IMR-90 (cell line): ENCODE measurements around the gene LEUTX. TPM values are rescaled to one million over a fixed set of nuclear protein-coding genes. Genes with fewer than 3 reads are reported as not detected.

Source experiments
- ATAC-seq: fragments of 200-7000 bp; cut with Tn5 transposase; 2 replicates; pipeline ENCODE4 v1.9.1; 2020; ENCODE audit warnings: low read depth, mild to moderate bottlenecking, moderate library complexity
- BruUV-seq: library from RNA; stranded (reverse); fragments of 400-500 nt; replicated peaks from 2 replicates; lab custom pipeline; 2021; lab: Mats Ljungman, UMichigan
- CTCF ChIA-PET: fragments of 300-600 bp; formaldehyde crosslinking; extraction: SDS; loops from one replicate; lab custom pipeline; 2021; ENCODE audit warnings: antibody characterized with exemption; lab: Yijun Ruan, JAX
- POLR2A ChIA-PET: fragments of 300-600 bp; sonication (Branson Sonifier 250); formaldehyde crosslinking; loops from one replicate; lab custom pipeline; 2022; ENCODE audit warnings: antibody characterized with exemption; ENCODE audit not compliant: unreplicated experiment; lab: Charles Lee
- DNase-seq: peaks from one replicate; pipeline ENCODE4 v3.0.0; 2013
- H2AFZ ChIP-seq: replicated peaks from 2 replicates; pipeline ENCODE3; 2013; ENCODE audit warnings: low read length, mild to moderate bottlenecking; ENCODE audit not compliant: poor library complexity
- H2AK5ac ChIP-seq: 2 replicates; pipeline ENCODE4 v1.6.1; 2013; ENCODE audit warnings: low read depth, low read length, inconsistent platforms
- H2AK9ac ChIP-seq: replicated peaks from 2 replicates; pipeline ENCODE3; 2013; ENCODE audit warnings: mild to moderate bottlenecking, low read depth, low read length, moderate library complexity; ENCODE audit not compliant: poor library complexity
- H2BK120ac ChIP-seq: 2 replicates; pipeline ENCODE4 v1.6.1; 2013; ENCODE audit warnings: low read depth, low read length, inconsistent platforms
- H2BK15ac ChIP-seq: 3 replicates; pipeline ENCODE4 v1.6.1; 2013; ENCODE audit warnings: low read depth, low read length, inconsistent platforms
- H2BK20ac ChIP-seq: 2 replicates; pipeline ENCODE4 v1.6.1; 2013; ENCODE audit warnings: low read depth, mild to moderate bottlenecking, inconsistent platforms, low read length, moderate library complexity
- H2BK5ac ChIP-seq: 2 replicates; pipeline ENCODE4 v1.6.1; 2013; ENCODE audit warnings: mild to moderate bottlenecking, low read depth, low read length, inconsistent platforms; ENCODE audit not compliant: poor library complexity, severe bottlenecking
- H3K14ac ChIP-seq: replicated peaks from 2 replicates; pipeline ENCODE4 v1.6.1; 2013; ENCODE audit warnings: low read depth, low read length, inconsistent platforms
- H3K18ac ChIP-seq: 2 replicates; pipeline ENCODE4 v1.6.1; 2013; ENCODE audit warnings: low read depth, low read length, control low read depth
- H3K23ac ChIP-seq: 2 replicates; pipeline ENCODE4 v1.6.1; 2013; ENCODE audit warnings: low read depth, low read length, inconsistent platforms
- H3K27ac ChIP-seq: 2 replicates; pipeline ENCODE4 v1.5.1; 2013; ENCODE audit warnings: mild to moderate bottlenecking, control low read depth, low read length; ENCODE audit not compliant: insufficient read depth
- H3K27me3 ChIP-seq: 2 replicates; pipeline ENCODE4 v1.6.1; 2013; ENCODE audit warnings: low read length; ENCODE audit not compliant: control insufficient read depth, insufficient read depth
- H3K36me3 ChIP-seq: 2 replicates; pipeline ENCODE4 v1.6.1; 2013; ENCODE audit warnings: low read length, mixed read lengths; ENCODE audit not compliant: control insufficient read depth, insufficient read depth
- H3K4ac ChIP-seq: 2 replicates; pipeline ENCODE4 v1.6.1; 2013; ENCODE audit warnings: low read depth, low read length, inconsistent platforms
- H3K4me1 ChIP-seq: 2 replicates; pipeline ENCODE4 v1.6.1; 2013; ENCODE audit warnings: low read length, mixed read lengths; ENCODE audit not compliant: control insufficient read depth, insufficient read depth
- H3K4me2 ChIP-seq: 2 replicates; pipeline ENCODE4 v1.6.1; 2013; ENCODE audit warnings: low read depth, mild to moderate bottlenecking, control low read depth, low read length, moderate library complexity
- H3K4me3 ChIP-seq: 2 replicates; pipeline ENCODE4 v1.5.1; 2013; ENCODE audit warnings: low read depth, mild to moderate bottlenecking, control low read depth, low read length, moderate library complexity; ENCODE audit not compliant: insufficient read depth
- H3K56ac ChIP-seq: 2 replicates; pipeline ENCODE4 v1.6.1; 2013; ENCODE audit warnings: low read length, inconsistent platforms; ENCODE audit not compliant: insufficient read depth; ENCODE audit errors: extremely low read depth
- H3K79me1 ChIP-seq, 2 experiments: 2 replicates each; pipeline ENCODE4 v1.6.1; 2013; ENCODE audit warnings: low read length in 2 of 2, inconsistent platforms in 1 of 2, low read depth in 1 of 2
- H3K9ac ChIP-seq: 2 replicates; pipeline ENCODE4 v1.6.1; 2013; ENCODE audit warnings: low read depth, low read length, control low read depth
- H3K9me1 ChIP-seq: 2 replicates; pipeline ENCODE4 v1.6.1; 2013; ENCODE audit warnings: low read length, inconsistent platforms; ENCODE audit not compliant: insufficient read depth
- H3K9me3 ChIP-seq: 2 replicates; pipeline ENCODE4 v1.6.1; 2013; ENCODE audit warnings: low read length; ENCODE audit not compliant: control insufficient read depth, insufficient read depth
- H4K20me1 ChIP-seq: 2 replicates; pipeline ENCODE4 v1.6.1; 2013; ENCODE audit warnings: low read length, inconsistent platforms; ENCODE audit not compliant: insufficient read depth
- H4K5ac ChIP-seq: 2 replicates; pipeline ENCODE4 v1.6.1; 2013; ENCODE audit warnings: mild to moderate bottlenecking, low read depth, low read length, control low read depth
- H4K8ac ChIP-seq, 2 experiments: 2 replicates each; pipeline ENCODE4 v1.6.1; 2013; ENCODE audit warnings: low read depth in 2 of 2, low read length in 2 of 2, control low read depth in 1 of 2, inconsistent platforms in 1 of 2
- H4K91ac ChIP-seq: 2 replicates; pipeline ENCODE4 v1.6.1; 2013; ENCODE audit warnings: low read depth, low read length, inconsistent platforms; ENCODE audit not compliant: insufficient read depth
- CEBPB ChIP-seq: IDR thresholded peaks from 2 replicates; pipeline ENCODE4 v1.6.1; 2012; ENCODE audit warnings: low read depth, low read length, improper control_type of control experiment
- CHD1 ChIP-seq: IDR thresholded peaks from 2 replicates; pipeline ENCODE4 v1.6.1; 2012; ENCODE audit warnings: low read depth, low read length, improper control_type of control experiment
- CTCF ChIP-seq: conservative IDR thresholded peaks from 2 replicates; pipeline ENCODE4 v1.5.1; 2012; ENCODE audit warnings: mild to moderate bottlenecking, low read depth, low read length, improper control_type of control experiment
- ELK1 ChIP-seq: fragments of 150-350 bp; IDR thresholded peaks from 2 replicates; pipeline ENCODE4 v1.6.1; 2016; ENCODE audit warnings: low read depth, mild to moderate bottlenecking, low read length, moderate library complexity, borderline replicate concordance
- FOS ChIP-seq: fragments of 150-350 bp; IDR thresholded peaks from 2 replicates; pipeline ENCODE4 v1.6.1; 2016; ENCODE audit warnings: low read depth, low read length
- MAFK ChIP-seq: IDR thresholded peaks from 2 replicates; pipeline ENCODE4 v1.6.1; 2012; ENCODE audit warnings: low read depth, low read length, improper control_type of control experiment
- MXI1 ChIP-seq: IDR thresholded peaks from 2 replicates; pipeline ENCODE4 v1.6.1; 2012; ENCODE audit warnings: low read depth, mild to moderate bottlenecking, low read length, moderate library complexity, borderline replicate concordance
- NFE2L2 ChIP-seq: fragments of 150-350 bp; IDR thresholded peaks from 2 replicates; pipeline ENCODE4 v1.6.1; 2016; ENCODE audit warnings: low read depth, mild to moderate bottlenecking, low read length
- POLR2A ChIP-seq: IDR thresholded peaks from 2 replicates; pipeline ENCODE4 v1.6.1; 2012; ENCODE audit warnings: mild to moderate bottlenecking, low read depth, low read length
- RAD21 ChIP-seq: IDR thresholded peaks from 2 replicates; pipeline ENCODE4 v1.6.1; 2012; ENCODE audit warnings: low read length, improper control_type of control experiment
- RCOR1 ChIP-seq: IDR thresholded peaks from 2 replicates; pipeline ENCODE4 v1.6.1; 2012; ENCODE audit warnings: mild to moderate bottlenecking, low read length, improper control_type of control experiment; ENCODE audit not compliant: insufficient replicate concordance
- SMC3 ChIP-seq: fragments of 150-350 bp; IDR thresholded peaks from 2 replicates; pipeline ENCODE4 v1.6.1; 2016; ENCODE audit warnings: low read depth, mild to moderate bottlenecking, antibody characterized with exemption, low read length, moderate library complexity
- WGBS, 2 experiments: methylation state at CpG; one replicate each; pipeline versions ENCODE4 v1.1.5 to v1.1.7; 2013; ENCODE audit warnings: missing lambda C conversion rate in 2 of 2; ENCODE audit not compliant: insufficient read length in 1 of 2; ENCODE audit errors: extremely low coverage in 2 of 2; 5-methylcytosine and 5-hydroxymethylcytosine counted together
- dilution Hi-C: fragments of 300-500 bp; cut with HindIII; formaldehyde crosslinking; loops from one replicate; pipeline ENCODE4 v1.14.3; 2018; ENCODE audit warnings: low sequenced_read_pairs; ENCODE audit not compliant: unreplicated experiment
- in situ Hi-C: fragments of 300-500 bp; cut with MboI; formaldehyde crosslinking; loops from 3 replicates; pipeline ENCODE4 v1.14.3; 2019; ENCODE audit warnings: low sequenced_read_pairs, inconsistent platforms, mixed read lengths
- intact Hi-C: fragments of 100-400 bp; cut with micrococcal nuclease; formaldehyde crosslinking; loops from 2 replicates; pipeline ENCODE4 v1.10.0; 2022
- polyA plus RNA-seq, 3 experiments: library from polyadenylated mRNA; depleted of rRNA; stranded (reverse); fragments of >200 nt; gene quantifications; 2 replicates each; pipeline ENCODE4 v1.2.3, GENCODE V29; 2012; ENCODE audit warnings: low replicate concordance in 1 of 3
- total RNA-seq: library from RNA; depleted of rRNA; stranded (reverse); fragments of >200 nt; gene quantifications from 2 replicates; pipeline ENCODE4 v1.2.3, GENCODE V29; 2012

LEUTX gene
- total and polyA plus RNA-seq, 2 of the 4 experiments (the other 2 are of a cell fraction) = not detected

GRCh38 chr19:39817888-39818561 lies 39.4 kb downstream of the LEUTX start:
- H2BK5ac ChIP-seq = no peak overlapping the region
- POLR2A ChIA-PET = no interaction called here
- in situ Hi-C loops = no loop called here

More at GRCh38 chr19:39817888-39818561, 39.4 kb downstream of the LEUTX start:
- H2BK120ac ChIP-seq = no peak overlapping the region
- no peaks in the 10 kb centered on the region for H3K9me3 ChIP-seq
- no peak overlapping the region for H3K56ac ChIP-seq
- 93% methylated on average over 8 of the region's 12 CpGs; no CpG with 5 or more reads in 1 of the 2 experiments for WGBS, 2 experiments
- H3K9me1 ChIP-seq = peaks cover 4% of the 10 kb centered on the region; the same call in 1 of the 2 replicates
- no peak overlapping the region for H3K23ac ChIP-seq
- H3K14ac ChIP-seq = no peak overlapping the region
- no peak overlapping the region for H3K18ac ChIP-seq
- H3K4me3 ChIP-seq = no peak overlapping the region
- no peak overlapping the region for H2AK5ac ChIP-seq
- H4K5ac ChIP-seq = no peak overlapping the region
- no peak overlapping the region for H3K4ac ChIP-seq
- H2AFZ ChIP-seq = no peak overlapping the region
- no peaks in the 10 kb centered on the region for H3K27me3 ChIP-seq
- H2BK20ac ChIP-seq = no peak overlapping the region
- no peaks in the 10 kb centered on the region; the same call in 1 of the 2 replicates for H3K36me3 ChIP-seq
- intact Hi-C loops (no loop called here), dilution Hi-C loops (no loop called here)
- no peak overlapping the region for H3K9ac ChIP-seq
- ATAC-seq (no peak), DNase-seq (no peak)
- H2AK9ac ChIP-seq = no peak overlapping the region
- H3K27ac ChIP-seq = no peak overlapping the region
- CTCF ChIA-PET = no interaction called here
- BruUV-seq = no TSS peak
- H4K8ac ChIP-seq = no peak overlapping the region
- no peak overlapping the region for H4K91ac ChIP-seq
- no peak overlapping the region for H3K4me2 ChIP-seq
- H2BK15ac ChIP-seq = no peak overlapping the region
- peaks cover 0 to 5% of the 10 kb centered on the region in 2 experiments; a peak in 1 of 4 replicates for H3K79me1 ChIP-seq
- H3K4me1 ChIP-seq = no peaks in the 10 kb centered on the region
- TF ChIP-seq ELK1 (no peak), FOS (no peak), MXI1 (no peak), SMC3 (no peak), RCOR1 (no peak), POLR2A (no peak), CEBPB (no peak), RAD21 (no peak), MAFK (no peak), CTCF (no peak), CHD1 (no peak), NFE2L2 (no peak)
- no peaks in the 10 kb centered on the region for H4K20me1 ChIP-seq
